Adrenal gland (tissue), 12 donors: ENCODE data around the gene BPHL. TPM values are rescaled to one million over a fixed set of nuclear protein-coding genes. Genes with fewer than 3 reads are reported as not detected.

Experiments
- DNase-seq, 7 donors: peaks; one replicate each; pipeline ENCODE4 v3.0.0-alpha.2; 2019 to 2020
- H3K27ac ChIP-seq, 5 donors: fragments of 200-600 bp; sonication (generic) in 4 of 5; 1 replicate in 3 of 5; 2 replicates in 2 of 5; pipeline versions ENCODE4 v1.5.1 to v1.8.0; 2016 to 2020; ENCODE audit warnings: mild to moderate bottlenecking in 1 of 5
- H3K27me3 ChIP-seq: fragments of 200-600 bp; 2 replicates; pipeline ENCODE4 v1.8.0; 2021
- H3K36me3 ChIP-seq, 2 donors: fragments of 200-600 bp; replicated peaks in 1 of 2; 1 replicate in 1 of 2; 2 replicates in 1 of 2; pipeline versions ENCODE4 v1.5.1 to v1.8.0; 2018 to 2022
- H3K4me1 ChIP-seq, 2 donors: fragments of 200-600 bp; replicated peaks in 1 of 2; 1 replicate in 1 of 2; 2 replicates in 1 of 2; pipeline versions ENCODE4 v1.5.1 to v1.8.0; 2018 to 2021
- H3K4me3 ChIP-seq, 4 donors: fragments of 200-600 bp; sonication (generic) in 3 of 4; one replicate each; pipeline ENCODE4 v1.5.1; 2016 to 2018
- H3K9me3 ChIP-seq, 3 donors: fragments of 200-600 bp; sonication (generic) in 1 of 3; replicated peaks in 1 of 3; 1 replicate in 2 of 3; 2 replicates in 1 of 3; pipeline versions ENCODE4 v1.5.1 to v1.8.0; 2016 to 2021
- POLR2A ChIP-seq, 2 donors: fragments of 450-650 bp; IDR thresholded peaks; one replicate each; pipeline ENCODE4 v1.6.1; 2017; ENCODE audit warnings: antibody characterized with exemption in 2 of 2, mild to moderate bottlenecking in 2 of 2, moderate library complexity in 1 of 2
- WGBS, 4 donors: extraction: QIAGEN DNeasy Blood & Tissue Kit in 2 of 4; methylation state at CpG; one replicate each; pipeline versions ENCODE4 v1.1.5 to v1.1.7; 2013 to 2017; 5-methylcytosine and 5-hydroxymethylcytosine counted together
- intact Hi-C, 2 donors: fragments of 100-400 bp; cut with DNase I; formaldehyde crosslinking; loops; one replicate each; pipeline versions ENCODE4 v1.14.1 to v1.15.0; 2022 to 2023
- polyA plus RNA-seq, 3 donors: library from polyadenylated mRNA; stranded (reverse); fragments of 200-250 nt in 2 of 3; fragments of 350-450 nt in 1 of 3; fragmentation: Illumina TruSeq in 1 of 3; extraction: RNeasy Lipid Tissue Mini Kit (QIAGEN cat#74804) in 1 of 3; gene quantifications; one replicate each; pipeline ENCODE4 v1.2.3, GENCODE V29; 2013 to 2014
- small RNA-seq, 2 donors: library from RNA; depleted of rRNA; stranded (forward); fragments of <200 nt; gene quantifications; one replicate each; pipeline ENCODE3, GENCODE V24; 2016
- total RNA-seq, 9 donors: library from RNA; depleted of rRNA in 4 of 9; stranded (reverse); fragments of >200 nt in 4 of 9; fragments of 120-200 nt in 1 of 9; fragmentation: NEBNext Ultra II Directional in 1 of 9; extraction: Animal tissue kit (Norgen Biotek cat#: 25700) in 1 of 9; gene quantifications; one replicate each; pipeline versions ENCODE4 v1.1.0 to v1.2.4, GENCODE V29; 2013 to 2023
- TF ChIP-seq, protein P1 (sequence below), 6 experiments: fragments of 450-650 bp in 4 of 6; fragments of 200-600 bp in 2 of 6; sonication (generic) in 1 of 6; IDR thresholded peaks; 1 replicate in 5 of 6; 2 replicates in 1 of 6; pipeline versions ENCODE4 v1.5.1 to v1.8.0; 2016 to 2021; ENCODE audit warnings: antibody characterized with exemption in 6 of 6, mild to moderate bottlenecking in 2 of 6, moderate library complexity in 1 of 6
- donor health status: healthy with polysubstance abuse.
- donor health status: Bipolar disorder and iron deficiency.
- donor health status: DM: yes; HTN: yes; CAD: no.
- donor health status: DM: no; HTN: no; CAD: no.
- donor health status: DM: no; HTN: no; CAD: no.
- donor health status: DM: yes; HTN: yes; CAD: no.

The BPHL gene
- total and polyA plus RNA-seq, 12 donors: 17.2 to 58.1 (median 25.3) TPM

DNA sequence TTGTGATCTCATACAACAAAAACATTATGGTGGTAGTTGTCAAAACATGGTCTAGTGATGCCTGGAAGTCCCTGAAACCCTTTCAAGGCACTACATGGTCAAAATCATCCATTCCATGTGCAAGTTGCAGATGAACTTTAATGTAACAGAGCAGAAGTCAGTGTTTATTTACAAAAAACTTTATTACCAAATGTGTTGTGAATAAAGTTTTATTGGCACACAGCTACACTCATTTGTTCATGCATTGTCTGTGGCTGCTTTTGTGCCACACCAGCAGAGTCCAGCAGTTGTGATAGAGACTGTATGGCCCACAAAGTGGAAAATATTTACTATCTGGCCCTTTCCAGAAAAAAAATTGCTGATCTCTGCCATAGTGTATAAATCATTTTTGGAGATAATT lies 82.2 kb downstream of the BPHL start:
- no peaks in the 10 kb centered on the region for H3K4me1 ChIP-seq
- H3K27ac ChIP-seq: no peak overlapping the region

GRCh38 chr6:3201388-3201787 lies 82.9 kb downstream of the BPHL start:
- TF ChIP-seq POLR2A (IDR thresholded peaks at IDR 0.05): no peak
- TF ChIP-seq, protein P1, sequence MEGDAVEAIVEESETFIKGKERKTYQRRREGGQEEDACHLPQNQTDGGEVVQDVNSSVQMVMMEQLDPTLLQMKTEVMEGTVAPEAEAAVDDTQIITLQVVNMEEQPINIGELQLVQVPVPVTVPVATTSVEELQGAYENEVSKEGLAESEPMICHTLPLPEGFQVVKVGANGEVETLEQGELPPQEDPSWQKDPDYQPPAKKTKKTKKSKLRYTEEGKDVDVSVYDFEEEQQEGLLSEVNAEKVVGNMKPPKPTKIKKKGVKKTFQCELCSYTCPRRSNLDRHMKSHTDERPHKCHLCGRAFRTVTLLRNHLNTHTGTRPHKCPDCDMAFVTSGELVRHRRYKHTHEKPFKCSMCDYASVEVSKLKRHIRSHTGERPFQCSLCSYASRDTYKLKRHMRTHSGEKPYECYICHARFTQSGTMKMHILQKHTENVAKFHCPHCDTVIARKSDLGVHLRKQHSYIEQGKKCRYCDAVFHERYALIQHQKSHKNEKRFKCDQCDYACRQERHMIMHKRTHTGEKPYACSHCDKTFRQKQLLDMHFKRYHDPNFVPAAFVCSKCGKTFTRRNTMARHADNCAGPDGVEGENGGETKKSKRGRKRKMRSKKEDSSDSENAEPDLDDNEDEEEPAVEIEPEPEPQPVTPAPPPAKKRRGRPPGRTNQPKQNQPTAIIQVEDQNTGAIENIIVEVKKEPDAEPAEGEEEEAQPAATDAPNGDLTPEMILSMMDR (IDR thresholded peaks at IDR 0.05): no peak
- Histone ChIP-seq H3K4me1 (no peaks in the 10 kb centered on the region), H3K27me3 (no peaks in the 10 kb centered on the region), H3K27ac (no peak overlapping the region), H3K9me3 (no peaks in the 10 kb centered on the region), H3K4me3 (no peak overlapping the region), H3K36me3 (no peaks in the 10 kb centered on the region)
- intact Hi-C loops: no loop called here
- WGBS, 4 donors: 87 to 96% (median 94%) methylated on average over 2 of the region's 2 CpGs
- no peak for DNase-seq

More for the DNA sequence above, 82.2 kb downstream of the BPHL start:
- Histone ChIP-seq H3K9me3 (no peaks in the 10 kb centered on the region), H3K27me3 (no peaks in the 10 kb centered on the region), H3K4me3 (no peak overlapping the region), H3K36me3 (no peaks in the 10 kb centered on the region)
- TF ChIP-seq, protein P1 (IDR thresholded peaks at IDR 0.05): no peak
- TF ChIP-seq POLR2A (IDR thresholded peaks at IDR 0.05): no peak
- intact Hi-C loops: no loop called here
- DNase-seq: no peak

Small RNAs within 50 kb of the gene (small RNA-seq; reads per million reads assigned to genes)
- 0 reads per million in 2 donors for gene RNA5SP201

Other genes starting within 250 kb of the BPHL start
- gene SERPINB9, start 215.4 kb upstream of the BPHL start, total RNA-seq: 10 to 100 TPM in 6 of 9 donors, 1 to 10 TPM in 3; 7.1 to 26.9 (median 18.3) TPM
- 10 to 100 TPM in 1 of 3 donors, 1 to 10 TPM in 2; 6.5 to 12.3 (median 7.4) TPM for gene SERPINB9, start 215.4 kb upstream of the BPHL start, polyA plus RNA-seq
- 100 to 1,000 TPM; 132 to 258 (median 198) TPM for gene SERPINB6, start 147.1 kb upstream of the BPHL start, total RNA-seq
- 100 to 1,000 TPM; 161 to 332 (median 229) TPM for gene SERPINB6, start 147.1 kb upstream of the BPHL start, polyA plus RNA-seq
- 100 to 1,000 TPM; 133 to 200 (median 157) TPM for gene NQO2, start 118.8 kb upstream of the BPHL start, total RNA-seq
- 100 to 1,000 TPM; 100 to 177 (median 158) TPM for gene NQO2, start 118.8 kb upstream of the BPHL start, polyA plus RNA-seq
- gene RIPK1, start 50.2 kb upstream of the BPHL start, total RNA-seq: 10 to 100 TPM; 15.7 to 21.7 (median 20.2) TPM
- 10 to 100 TPM; 18.9 to 20.9 (median 20.9) TPM for gene RIPK1, start 50.2 kb upstream of the BPHL start, polyA plus RNA-seq
- 10 to 100 TPM in 7 of 9 donors, 1 to 10 TPM in 2; 6.4 to 59.9 (median 21.9) TPM for gene TUBB2A, start 38.8 kb downstream of the BPHL start, total RNA-seq
- 10 to 100 TPM; 10.7 to 18.4 (median 13.6) TPM for gene TUBB2A, start 38.8 kb downstream of the BPHL start, polyA plus RNA-seq
- 10 to 100 TPM in 1 of 9 donors, 1 to 10 TPM in 6, under 1 TPM in 1, not detected in 1; 0.98 to 37.3 (median 1.9) TPM for gene TUBB2B, start 108.9 kb downstream of the BPHL start, total RNA-seq
- 1 to 10 TPM; 2.0 to 3.6 (median 3.2) TPM for gene TUBB2B, start 108.9 kb downstream of the BPHL start, polyA plus RNA-seq
- gene PSMG4, start 140.2 kb downstream of the BPHL start, total RNA-seq: 10 to 100 TPM in 8 of 9 donors, 1 to 10 TPM in 1; 4.9 to 23.6 (median 19.5) TPM
- 10 to 100 TPM; 17.9 to 87.5 (median 55.7) TPM for gene PSMG4, start 140.2 kb downstream of the BPHL start, polyA plus RNA-seq